Measurements from ENCODE around the gene STARD10.

The STARD10 gene

GRCh38 chr11:72829178-72829577, 35.3 kb upstream of the STARD10 start:
- TF ChIP-seq POLR2AphosphoS5 (IDR thresholded peaks at IDR 0.05; ENCODE audit: low read depth, low read length): no peak
- TF ChIP-seq, protein P1, sequence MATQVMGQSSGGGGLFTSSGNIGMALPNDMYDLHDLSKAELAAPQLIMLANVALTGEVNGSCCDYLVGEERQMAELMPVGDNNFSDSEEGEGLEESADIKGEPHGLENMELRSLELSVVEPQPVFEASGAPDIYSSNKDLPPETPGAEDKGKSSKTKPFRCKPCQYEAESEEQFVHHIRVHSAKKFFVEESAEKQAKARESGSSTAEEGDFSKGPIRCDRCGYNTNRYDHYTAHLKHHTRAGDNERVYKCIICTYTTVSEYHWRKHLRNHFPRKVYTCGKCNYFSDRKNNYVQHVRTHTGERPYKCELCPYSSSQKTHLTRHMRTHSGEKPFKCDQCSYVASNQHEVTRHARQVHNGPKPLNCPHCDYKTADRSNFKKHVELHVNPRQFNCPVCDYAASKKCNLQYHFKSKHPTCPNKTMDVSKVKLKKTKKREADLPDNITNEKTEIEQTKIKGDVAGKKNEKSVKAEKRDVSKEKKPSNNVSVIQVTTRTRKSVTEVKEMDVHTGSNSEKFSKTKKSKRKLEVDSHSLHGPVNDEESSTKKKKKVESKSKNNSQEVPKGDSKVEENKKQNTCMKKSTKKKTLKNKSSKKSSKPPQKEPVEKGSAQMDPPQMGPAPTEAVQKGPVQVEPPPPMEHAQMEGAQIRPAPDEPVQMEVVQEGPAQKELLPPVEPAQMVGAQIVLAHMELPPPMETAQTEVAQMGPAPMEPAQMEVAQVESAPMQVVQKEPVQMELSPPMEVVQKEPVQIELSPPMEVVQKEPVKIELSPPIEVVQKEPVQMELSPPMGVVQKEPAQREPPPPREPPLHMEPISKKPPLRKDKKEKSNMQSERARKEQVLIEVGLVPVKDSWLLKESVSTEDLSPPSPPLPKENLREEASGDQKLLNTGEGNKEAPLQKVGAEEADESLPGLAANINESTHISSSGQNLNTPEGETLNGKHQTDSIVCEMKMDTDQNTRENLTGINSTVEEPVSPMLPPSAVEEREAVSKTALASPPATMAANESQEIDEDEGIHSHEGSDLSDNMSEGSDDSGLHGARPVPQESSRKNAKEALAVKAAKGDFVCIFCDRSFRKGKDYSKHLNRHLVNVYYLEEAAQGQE (IDR thresholded peaks at IDR 0.05; ENCODE audit: insufficient read depth in 1 of 2, low read depth in 2 of 2, low read length in 2 of 2): no peak

DNA sequence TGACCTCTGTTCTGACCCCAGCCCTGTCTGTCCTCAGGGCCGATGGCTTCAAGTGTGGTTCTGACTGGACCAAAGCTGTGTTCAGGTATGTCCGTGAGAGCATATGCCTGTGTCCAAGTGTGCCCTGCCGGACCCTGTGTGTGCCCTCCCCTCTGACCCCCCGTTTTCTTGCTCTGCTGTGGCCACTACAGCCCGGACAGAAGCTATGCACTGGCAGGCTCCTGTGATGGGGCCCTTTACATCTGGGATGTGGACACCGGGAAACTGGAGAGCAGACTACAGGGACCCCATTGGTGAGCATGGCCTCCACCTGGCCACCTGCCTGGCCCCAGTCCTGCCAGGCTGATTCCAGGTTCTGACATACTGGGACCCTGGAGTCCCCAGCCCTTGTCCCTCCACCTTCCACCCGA, 34.9 kb upstream of the STARD10 start:
- TF ChIP-seq POLR2AphosphoS5 (IDR thresholded peaks at IDR 0.05; ENCODE audit: low read depth, low read length) (no peak), TAF1 (IDR thresholded peaks at IDR 0.05; ENCODE audit: borderline replicate concordance, insufficient read depth, low read length) (no peak)

DNA sequence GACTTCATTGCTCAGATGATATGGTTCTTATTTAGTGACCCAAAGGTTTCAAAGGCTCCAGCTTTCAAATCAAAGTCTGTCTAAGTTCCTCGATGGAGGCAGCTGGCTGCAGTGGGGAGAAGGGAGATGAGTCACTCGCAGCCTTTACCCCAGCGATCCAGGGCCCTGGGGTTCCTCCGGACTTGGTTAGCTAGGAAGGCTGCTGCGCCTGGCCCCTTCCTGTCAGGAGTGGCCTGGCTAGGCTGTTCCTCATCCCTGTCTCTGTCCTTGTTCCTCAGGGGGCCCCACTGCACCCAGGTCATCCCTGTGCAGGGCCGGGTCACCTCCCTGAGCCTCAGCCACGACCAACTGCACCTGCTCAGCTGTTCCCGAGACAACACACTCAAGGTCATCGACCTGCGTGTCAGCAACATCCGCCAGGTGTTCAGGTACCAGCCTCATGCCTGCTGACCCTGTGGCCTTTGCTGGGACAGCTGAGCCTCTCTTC, 34.3 kb upstream of the STARD10 start:
- no peak for TF ChIP-seq SIN3A (IDR thresholded peaks at IDR 0.05; ENCODE audit: borderline replicate concordance, insufficient read depth, low read length)
- no peak for TF ChIP-seq FOXP2 (optimal IDR thresholded peaks at IDR 0.05; ENCODE audit: borderline replicate concordance, extremely low read depth, extremely low read length, insufficient read depth)
- TF ChIP-seq TAF1 (IDR thresholded peaks at IDR 0.05; ENCODE audit: borderline replicate concordance, insufficient read depth, low read length): no peak
- TF ChIP-seq, protein P1 (IDR thresholded peaks at IDR 0.05; ENCODE audit: insufficient read depth in 1 of 2, low read depth in 2 of 2, low read length in 2 of 2): no peak
- TF ChIP-seq POLR2AphosphoS5 (IDR thresholded peaks at IDR 0.05; ENCODE audit: low read depth, low read length): no peak

DNA sequence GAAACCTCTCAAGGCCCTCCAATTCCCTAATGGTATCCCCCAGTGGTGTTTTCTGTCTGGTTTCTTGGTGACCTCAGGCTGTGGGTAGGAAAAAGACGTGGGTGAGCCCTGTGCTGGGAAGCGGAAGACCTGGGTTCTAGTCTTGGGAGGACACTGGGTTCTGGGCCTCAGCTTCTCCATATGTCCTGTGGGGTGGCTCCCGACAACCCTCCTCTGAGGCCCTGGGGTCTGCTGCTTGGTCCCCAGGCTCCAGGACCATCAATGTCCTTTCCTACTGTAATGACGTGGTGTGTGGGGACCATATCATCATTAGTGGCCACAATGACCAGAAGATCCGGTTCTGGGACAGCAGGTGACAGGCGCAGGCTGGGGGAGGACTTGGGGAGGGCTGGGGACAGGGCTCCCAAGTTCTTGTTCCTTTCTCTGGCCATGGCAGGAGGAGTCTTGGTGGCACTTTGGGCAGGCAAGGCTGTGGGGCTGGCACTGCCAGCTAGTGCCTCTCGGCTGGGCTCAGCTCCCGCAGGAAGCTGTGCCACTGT, 33.2 kb upstream of the STARD10 start:
- no peak for TF ChIP-seq SIN3A (IDR thresholded peaks at IDR 0.05; ENCODE audit: borderline replicate concordance, insufficient read depth, low read length)
- no peak for TF ChIP-seq FOXP2 (optimal IDR thresholded peaks at IDR 0.05; ENCODE audit: borderline replicate concordance, extremely low read depth, extremely low read length, insufficient read depth)
- TF ChIP-seq POLR2AphosphoS5 (IDR thresholded peaks at IDR 0.05; ENCODE audit: low read depth, low read length): no peak
- TF ChIP-seq, protein P1 (IDR thresholded peaks at IDR 0.05; ENCODE audit: insufficient read depth in 1 of 2, low read depth in 2 of 2, low read length in 2 of 2): no peak

- TF ChIP-seq FOXP2 (optimal IDR thresholded peaks at IDR 0.05; ENCODE audit: borderline replicate concordance, extremely low read depth, extremely low read length, insufficient read depth): no peak
- TF ChIP-seq SIN3A (IDR thresholded peaks at IDR 0.05; ENCODE audit: borderline replicate concordance, insufficient read depth, low read length): no peak
- no peak for TF ChIP-seq POLR2AphosphoS5 (IDR thresholded peaks at IDR 0.05; ENCODE audit: low read depth, low read length)
- TF ChIP-seq TAF1 (IDR thresholded peaks at IDR 0.05; ENCODE audit: borderline replicate concordance, insufficient read depth, low read length): no peak
- TF ChIP-seq, protein P1 (IDR thresholded peaks at IDR 0.05; ENCODE audit: insufficient read depth in 1 of 2, low read depth in 2 of 2, low read length in 2 of 2): no peak
Observed at GRCh38 chr11:72826191-72826941, 32.5 kb upstream of the STARD10 start.

Measured in PFSK-1 (cell line).